GM12878 (cell line): ENCODE results near the gene STAT4. TPM values are rescaled to one million over a fixed set of nuclear protein-coding genes. Genes with fewer than 3 reads are reported as not detected.

Experiments
- ATAC-seq: fragments of 200-7000 bp; cut with Tn5 transposase; 3 replicates; pipeline ENCODE4 v1.9.1; 2020; ENCODE audit warnings: mild to moderate bottlenecking, moderate library complexity
- BruUV-seq: library from RNA; stranded (reverse); fragments of 400-500 nt; replicated peaks from 2 replicates; lab custom pipeline; 2021; lab: Mats Ljungman, UMichigan
- CTCF ChIA-PET: fragments of 300-600 bp; sonication (Branson Sonifier 250); formaldehyde crosslinking; extraction: SDS; loops from one replicate; lab custom pipeline; 2021; ENCODE audit warnings: inconsistent platforms; lab: Yijun Ruan, JAX
- POLR2A ChIA-PET: fragments of 350-600 bp; formaldehyde crosslinking; extraction: SDS; loops from one replicate; lab custom pipeline; 2021; ENCODE audit warnings: inconsistent platforms; lab: Charles Lee
- RAD21 ChIA-PET: fragments of 300-600 bp; sonication (Branson Sonifier 250); formaldehyde crosslinking; loops from one replicate; lab custom pipeline; 2023; ENCODE audit warnings: antibody characterized with exemption; ENCODE audit not compliant: unreplicated experiment; lab: Charles Lee
- SMC1A ChIA-PET: fragments of 300-600 bp; sonication (Branson Sonifier 250); formaldehyde crosslinking; loops from one replicate; lab custom pipeline; 2023; ENCODE audit not compliant: unreplicated experiment, uncharacterized antibody; lab: Charles Lee
- DNase-seq: peaks from one replicate; pipeline ENCODE4 v3.0.0-alpha.2; 2011; ENCODE audit warnings: low read depth, low spot score
- FAIRE-seq: peaks from 3 replicates; lab custom pipeline; 2011; peaks lifted over from hg19 to GRCh38; lab: Jason Lieb, UNC
- H2AFZ ChIP-seq: 2 replicates; pipeline ENCODE4 v1.6.0; 2011; ENCODE audit warnings: low read depth, low read length, control low read depth; ENCODE audit not compliant: control insufficient read depth
- H3K27ac ChIP-seq: 2 replicates; pipeline ENCODE4 v1.5.1; 2011; ENCODE audit warnings: control low read depth; ENCODE audit not compliant: control insufficient read depth, insufficient read depth
- H3K27me3 ChIP-seq, 2 experiments: replicated peaks in 1 of 2; 2 replicates each; pipeline versions ENCODE4 v1.6.0 to v1.6.1; 2011; ENCODE audit warnings: low read length in 1 of 2; ENCODE audit not compliant: control insufficient read depth in 2 of 2, insufficient read depth in 2 of 2
- H3K36me3 ChIP-seq, 2 experiments: 2 replicates each; pipeline ENCODE4 v1.5.1; 2011; ENCODE audit warnings: low read length in 1 of 2; ENCODE audit not compliant: control insufficient read depth in 2 of 2, insufficient read depth in 2 of 2
- H3K4me1 ChIP-seq: 2 replicates; pipeline ENCODE4 v1.6.1; 2011; ENCODE audit warnings: mild to moderate bottlenecking, low read length, moderate library complexity, mixed read lengths; ENCODE audit not compliant: control insufficient read depth, insufficient read depth
- H3K4me2 ChIP-seq: 2 replicates; pipeline ENCODE4 v1.6.0; 2011; ENCODE audit warnings: control low read depth; ENCODE audit not compliant: control insufficient read depth, insufficient read depth
- H3K4me3 ChIP-seq: fragments of 200-600 bp; sonication (generic); 2 replicates; pipeline ENCODE4 v1.5.1; 2016
- H3K79me2 ChIP-seq: 2 replicates; pipeline ENCODE4 v1.6.0; 2011; ENCODE audit warnings: low read length; ENCODE audit not compliant: control insufficient read depth, insufficient read depth
- H3K9ac ChIP-seq: 2 replicates; pipeline ENCODE4 v1.8.0; 2011; ENCODE audit warnings: low read length, control low read depth, mixed read lengths; ENCODE audit not compliant: control insufficient read depth, insufficient read depth
- H3K9me3 ChIP-seq: replicated peaks from 3 replicates; pipeline ENCODE4 v1.5.1; 2011; ENCODE audit warnings: mild to moderate bottlenecking, low read length; ENCODE audit not compliant: control insufficient read depth, insufficient read depth
- H4K20me1 ChIP-seq: 2 replicates; pipeline ENCODE4 v1.6.0; 2011; ENCODE audit not compliant: control insufficient read depth, insufficient read depth
- BCL11A ChIP-seq: IDR thresholded peaks from 2 replicates; pipeline ENCODE4 v1.6.1; 2011; ENCODE audit warnings: low read depth, low read length
- BRCA1 ChIP-seq: IDR thresholded peaks from 2 replicates; pipeline ENCODE4 v1.6.1; 2011; ENCODE audit warnings: low read depth, low read length, improper control_type of control experiment
- CREB1 ChIP-seq: IDR thresholded peaks from 2 replicates; pipeline ENCODE4 v1.6.1; 2012; ENCODE audit warnings: low read depth, mild to moderate bottlenecking, inconsistent platforms
- KLF5 ChIP-seq: fragments of 450-650 bp; IDR thresholded peaks from 2 replicates; pipeline ENCODE4 v1.6.1; 2014; ENCODE audit warnings: mild to moderate bottlenecking; ENCODE audit not compliant: partially characterized antibody
- MAX ChIP-seq: IDR thresholded peaks from 2 replicates; pipeline ENCODE4 v1.6.1; 2012; ENCODE audit warnings: low read depth, low read length, improper control_type of control experiment
- NBN ChIP-seq: fragments of 450-650 bp; IDR thresholded peaks from 2 replicates; pipeline ENCODE4 v1.6.1; 2016
- RBBP5 ChIP-seq: fragments of 200-600 bp; sonication (generic); conservative IDR thresholded peaks from 2 replicates; pipeline ENCODE4 v1.6.1; 2016
- RELA ChIP-seq: fragments of 450-650 bp; IDR thresholded peaks from 2 replicates; pipeline ENCODE4 v1.8.0; 2014; ENCODE audit warnings: borderline replicate concordance; ENCODE audit not compliant: partially characterized antibody
- RELB ChIP-seq: fragments of 450-650 bp; IDR thresholded peaks from 2 replicates; pipeline ENCODE4 v1.6.1; 2017; ENCODE audit warnings: low read depth, mild to moderate bottlenecking, moderate library complexity
- SMAD1 ChIP-seq: fragments of 450-650 bp; IDR thresholded peaks from 2 replicates; pipeline ENCODE4 v1.6.1; 2018; ENCODE audit warnings: mild to moderate bottlenecking, low read depth; ENCODE audit not compliant: partially characterized antibody
- SUPT20H ChIP-seq: IDR thresholded peaks from 2 replicates; pipeline ENCODE4 v1.6.1; 2011; ENCODE audit warnings: low read depth, mild to moderate bottlenecking, low read length, moderate library complexity, borderline replicate concordance; ENCODE audit not compliant: control insufficient read depth
- ZBTB33 ChIP-seq: fragments of 450-650 bp; IDR thresholded peaks from 2 replicates; pipeline ENCODE4 v1.6.1; 2017; ENCODE audit warnings: mild to moderate bottlenecking
- ZNF217 ChIP-seq: fragments of 450-650 bp; IDR thresholded peaks from 2 replicates; pipeline ENCODE4 v1.6.1; 2017; ENCODE audit warnings: antibody characterized with exemption, mild to moderate bottlenecking
- WGBS: methylation state at CpG from one replicate; pipeline ENCODE4 v1.1.6; 2016; ENCODE audit warnings: low lambda C conversion rate; ENCODE audit not compliant: insufficient replicate concordance, insufficient coverage; ENCODE audit errors: missing lambda C conversion rate; 5-methylcytosine and 5-hydroxymethylcytosine counted together
- in situ Hi-C: fragments of 300-500 bp; cut with MboI; formaldehyde crosslinking; loops from 9 replicates; pipeline ENCODE4 v1.14.3; 2018; ENCODE audit warnings: mixed read lengths
- intact Hi-C: fragments of 100-400 bp; cut with micrococcal nuclease; formaldehyde crosslinking; loops from one replicate; pipeline ENCODE4 v1.14.2; 2022; ENCODE audit not compliant: unreplicated experiment
- polyA plus RNA-seq, 11 experiments: library from polyadenylated mRNA; depleted of rRNA in 4 of 11; unstranded in 6 of 11; stranded (reverse) in 5 of 11; fragments of >200 nt; fragmentation: Nextera tagmentation in 4 of 11; fragmentation: Illumina TruSeq in 1 of 11; extraction: Ambion mirVana in 4 of 11; extraction: Trizol in 1 of 11; gene quantifications; 1 replicate in 1 of 11; 2 replicates in 10 of 11; pipeline versions ENCODE4 v1.2.1 to v1.2.3, GENCODE V29; 2011 to 2016; ENCODE audit warnings: inconsistent platforms in 2 of 11, missing spikeins in 2 of 11, low read depth in 1 of 11
- total RNA-seq, 4 experiments: library from RNA; depleted of rRNA in 3 of 4; stranded (reverse); fragments of >200 nt in 3 of 4; fragmentation: Illumina TruSeq in 1 of 4; extraction: Trizol in 1 of 4; gene quantifications; 2 replicates each; pipeline versions ENCODE4 v1.2.1 to v1.2.3, GENCODE V29; 2013 to 2021

Gene STAT4
- total and polyA plus RNA-seq, 10 of the 15 experiments (the other 5 are each of a cell fraction or from before 2014, with no cell fraction given) = 3.1 to 9.3 (median 7.1) TPM

GRCh38 chr2:191197096-191197495 lies 46.3 kb upstream of the STAT4 start:
- Histone ChIP-seq H3K4me2 (no peak overlapping the region), H4K20me1 (no peaks in the 10 kb centered on the region), H3K9me3 (no peaks in the 10 kb centered on the region; the same call in 1 of the 3 replicates), H3K9ac (no peak overlapping the region), H3K79me2 (no peaks in the 10 kb centered on the region), H2AFZ (no peak overlapping the region), H3K27ac (no peak overlapping the region), H3K4me1 (peaks cover 18% of the 10 kb centered on the region), H3K4me3 (no peak overlapping the region), H3K36me3 (no peaks in the 10 kb centered on the region), H3K27me3 (no peaks in the 10 kb centered on the region)
- 91% methylated on average over 3 of the region's 3 CpGs for WGBS
- RAD21 ChIA-PET = interaction anchor here (1.1 kb wide), 1 partner anchor 145 kb away, joined by 4 read pairs; no protein-coding TSS in a partner anchor
- POLR2A ChIA-PET = no interaction called here
- no peak for TF ChIP-seq RELA
- ATAC-seq = no peak
- SMC1A ChIA-PET = interaction anchor here (1.1 kb wide), 1 partner anchor 10 kb away, joined by 3 read pairs; no protein-coding TSS in a partner anchor
- in situ Hi-C loops (no loop called here), intact Hi-C loops (no loop called here)
- no TSS peak for BruUV-seq
- CTCF ChIA-PET = interaction anchor here (0.7 to 1.2 kb wide), 2 partner anchors 11 to 21 kb away, joined by 3 read pairs; no protein-coding TSS in a partner anchor
- DNase-seq = no peak
- no peak for FAIRE-seq

GRCh38 chr2:191195021-191195420 lies 44.2 kb upstream of the STAT4 start:
- ChIA-PET CTCF (interaction anchor here (0.7 to 1.9 kb wide), 5 partner anchors 19 to 143 kb away, joined by 3 to 9 read pairs (median 6); no protein-coding TSS in a partner anchor), SMC1A (interaction anchor here (0.6 to 1.9 kb wide), 10 partner anchors 10 to 345 kb away, joined by 3 to 10 read pairs (median 3); no protein-coding TSS in a partner anchor), RAD21 (interaction anchor here (1.1 to 1.9 kb wide), 2 partner anchors 43 to 143 kb away, joined by 3 to 4 read pairs; no protein-coding TSS in a partner anchor), POLR2A (no interaction called here)
- in situ Hi-C loops = no loop called here
- 29% methylated on average over 1 of the region's 1 CpG for WGBS
- DNase-seq (no peak), ATAC-seq (no peak), FAIRE-seq (no peak)
- Histone ChIP-seq H3K27ac (no peak overlapping the region), H3K4me2 (no peak overlapping the region), H3K9me3 (peaks cover 4% of the 10 kb centered on the region; the same call in 2 of the 3 replicates), H2AFZ (no peak overlapping the region), H3K4me3 (no peak overlapping the region), H3K4me1 (peaks cover 18% of the 10 kb centered on the region), H4K20me1 (no peaks in the 10 kb centered on the region), H3K27me3 (no peaks in the 10 kb centered on the region), H3K79me2 (no peaks in the 10 kb centered on the region), H3K9ac (no peak overlapping the region), H3K36me3 (no peaks in the 10 kb centered on the region)
- intact Hi-C loops = loop anchor here (2.0 kb wide), 1 partner anchor 24 kb away; no protein-coding TSS in a partner anchor
- BruUV-seq = no TSS peak
- no peak for TF ChIP-seq NBN
- no peak for TF ChIP-seq SUPT20H
- no peak for TF ChIP-seq KLF5
- TF ChIP-seq ZBTB33 = no peak
- TF ChIP-seq RBBP5 = no peak
- no peak for TF ChIP-seq ZNF217
- no peak for TF ChIP-seq MAX
- no peak for TF ChIP-seq SMAD1
- TF ChIP-seq CREB1 = no peak
- no peak for TF ChIP-seq RELB
- no peak for TF ChIP-seq BRCA1
- TF ChIP-seq BCL11A = no peak
